Breast epithelium (tissue), 4 donors: ENCODE measurements around the gene ANXA2R. TPM values are rescaled to one million over a fixed set of nuclear protein-coding genes. Genes with fewer than 3 reads are reported as not detected.
A peak's percentile ranks its signal among the peaks of the same experiment; 100 is the strongest.

Source experiments
- DNase-seq, 2 donors: peaks; one replicate each; pipeline ENCODE4 v3.0.0-alpha.2; 2019; ENCODE audit warnings: low spot score in 2 of 2
- H3K27ac ChIP-seq, 2 donors: fragments of 200-600 bp; sonication (generic) in 1 of 2; one replicate each; pipeline ENCODE4 v1.5.1; 2016 to 2019; ENCODE audit warnings: mild to moderate bottlenecking in 1 of 2
- H3K27me3 ChIP-seq, 2 donors: fragments of 200-600 bp; sonication (generic) in 1 of 2; one replicate each; pipeline versions ENCODE4 v1.5.1 to v1.6.0; 2017 to 2019; ENCODE audit warnings: control low read depth in 1 of 2, mild to moderate bottlenecking in 1 of 2
- H3K36me3 ChIP-seq: fragments of 200-600 bp; one replicate; pipeline ENCODE4 v1.5.1; 2019
- H3K4me1 ChIP-seq, 2 donors: fragments of 200-600 bp; sonication (generic); one replicate each; pipeline ENCODE4 v1.5.1; 2016 to 2019; ENCODE audit warnings: control low read depth in 1 of 2
- H3K4me3 ChIP-seq, 3 donors: fragments of 200-600 bp; sonication (generic); 1 replicate in 2 of 3; 2 replicates in 1 of 3; pipeline ENCODE4 v1.5.1; 2016 to 2019; ENCODE audit warnings: mild to moderate bottlenecking in 3 of 3, moderate library complexity in 2 of 3
- H3K9me3 ChIP-seq, 2 donors: fragments of 200-600 bp; sonication (generic) in 1 of 2; one replicate each; pipeline ENCODE4 v1.5.1; 2016 to 2019; ENCODE audit warnings: control low read depth in 1 of 2
- POLR2A ChIP-seq: fragments of 450-650 bp; IDR thresholded peaks from one replicate; pipeline ENCODE4 v1.6.1; 2016; ENCODE audit warnings: antibody characterized with exemption, mild to moderate bottlenecking, moderate library complexity
- POLR2AphosphoS5 ChIP-seq, 3 donors: sonication (generic); formaldehyde crosslinking; IDR thresholded peaks; one replicate each; pipeline ENCODE4 v1.6.1; 2017; ENCODE audit warnings: antibody characterized with exemption in 3 of 3
- intact Hi-C: fragments of 100-400 bp; cut with DNase I; formaldehyde crosslinking; loops from one replicate; pipeline ENCODE4 v1.15.1; 2023; ENCODE audit warnings: low total_unique reads
- total RNA-seq, 3 donors: library from RNA; depleted of rRNA; stranded (reverse); fragments of >200 nt; gene quantifications; one replicate each; pipeline ENCODE4 v1.1.0, GENCODE V29; 2016
- TF ChIP-seq, protein P1 (sequence below), 3 donors: fragments of 450-650 bp; IDR thresholded peaks; one replicate each; pipeline ENCODE4 v1.5.1; 2016 to 2017; ENCODE audit warnings: antibody characterized with exemption in 3 of 3, mild to moderate bottlenecking in 3 of 3, moderate library complexity in 3 of 3

ANXA2R gene
- total RNA-seq, 3 donors from 2014 or later: 3.2 to 5.4 (median 4.6) TPM

DNA sequence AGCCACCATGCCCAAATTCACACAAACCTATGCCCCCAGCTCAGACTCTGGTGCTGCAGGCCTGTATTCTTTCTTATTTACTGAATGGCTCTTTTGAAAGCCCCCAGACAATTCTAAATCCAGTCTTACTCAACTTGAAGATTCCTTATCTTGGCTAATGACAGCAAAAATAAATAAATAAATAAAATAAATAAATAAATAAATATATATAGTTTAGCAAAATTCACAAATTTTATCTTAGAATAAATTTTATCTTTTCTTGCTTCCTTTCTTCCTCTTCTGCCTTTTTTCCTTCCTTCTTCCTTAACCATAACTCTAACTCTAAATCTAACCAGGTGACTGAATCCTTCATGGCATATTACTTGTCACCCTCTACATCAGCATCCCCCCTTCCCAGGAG, 25.6 kb downstream of the ANXA2R start:
- intact Hi-C loops: no loop called here
- H3K4me1 ChIP-seq: no peaks in the 10 kb centered on the region
- no peak for TF ChIP-seq POLR2AphosphoS5 (IDR thresholded peaks at IDR 0.05)
- TF ChIP-seq, protein P1, sequence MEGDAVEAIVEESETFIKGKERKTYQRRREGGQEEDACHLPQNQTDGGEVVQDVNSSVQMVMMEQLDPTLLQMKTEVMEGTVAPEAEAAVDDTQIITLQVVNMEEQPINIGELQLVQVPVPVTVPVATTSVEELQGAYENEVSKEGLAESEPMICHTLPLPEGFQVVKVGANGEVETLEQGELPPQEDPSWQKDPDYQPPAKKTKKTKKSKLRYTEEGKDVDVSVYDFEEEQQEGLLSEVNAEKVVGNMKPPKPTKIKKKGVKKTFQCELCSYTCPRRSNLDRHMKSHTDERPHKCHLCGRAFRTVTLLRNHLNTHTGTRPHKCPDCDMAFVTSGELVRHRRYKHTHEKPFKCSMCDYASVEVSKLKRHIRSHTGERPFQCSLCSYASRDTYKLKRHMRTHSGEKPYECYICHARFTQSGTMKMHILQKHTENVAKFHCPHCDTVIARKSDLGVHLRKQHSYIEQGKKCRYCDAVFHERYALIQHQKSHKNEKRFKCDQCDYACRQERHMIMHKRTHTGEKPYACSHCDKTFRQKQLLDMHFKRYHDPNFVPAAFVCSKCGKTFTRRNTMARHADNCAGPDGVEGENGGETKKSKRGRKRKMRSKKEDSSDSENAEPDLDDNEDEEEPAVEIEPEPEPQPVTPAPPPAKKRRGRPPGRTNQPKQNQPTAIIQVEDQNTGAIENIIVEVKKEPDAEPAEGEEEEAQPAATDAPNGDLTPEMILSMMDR (IDR thresholded peaks at IDR 0.05): no peak

DNA sequence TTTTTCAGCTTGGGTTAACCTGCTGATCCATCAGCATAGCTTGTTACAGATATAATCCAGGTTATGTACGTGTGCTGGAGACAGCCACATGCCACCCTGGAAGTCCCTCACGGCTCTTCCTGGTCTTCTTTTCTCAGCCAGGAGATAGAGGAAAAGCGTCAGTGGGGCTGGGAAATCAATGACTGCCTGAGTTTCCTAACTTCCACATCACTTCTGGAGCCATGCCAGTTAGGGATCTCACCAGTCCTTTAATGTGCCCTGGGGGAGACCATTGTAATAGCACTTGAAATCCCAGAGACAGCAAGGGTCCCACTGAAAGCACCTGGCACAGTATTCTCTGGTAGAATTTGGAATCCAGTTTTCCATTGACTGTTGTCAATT, 29.2 kb downstream of the ANXA2R start:
- H3K27ac ChIP-seq: peak overlapping the region; percentile 80 to 91
- no peak for DNase-seq
- no peaks in the 10 kb centered on the region for H3K4me1 ChIP-seq
- H3K27me3 ChIP-seq: peaks cover 0 to 16% of the 10 kb centered on the region in 2 donors
- intact Hi-C loops: no loop called here
- TF ChIP-seq POLR2A (no peak), POLR2AphosphoS5 (IDR thresholded peaks at IDR 0.05) (no peak)
- TF ChIP-seq, protein P1 (IDR thresholded peaks at IDR 0.05): no peak
- no peak overlapping the region for H3K4me3 ChIP-seq
- H3K36me3 ChIP-seq: no peaks in the 10 kb centered on the region
- no peaks in the 10 kb centered on the region for H3K9me3 ChIP-seq

More for the DNA sequence above, 25.6 kb downstream of the ANXA2R start:
- H3K4me3 ChIP-seq: no peak overlapping the region
- H3K36me3 ChIP-seq: no peaks in the 10 kb centered on the region
- no peak for DNase-seq
- no peaks in the 10 kb centered on the region for H3K9me3 ChIP-seq
- no peak overlapping the region for H3K27ac ChIP-seq
- peaks cover 0 to 14% of the 10 kb centered on the region in 2 donors for H3K27me3 ChIP-seq

DNA sequence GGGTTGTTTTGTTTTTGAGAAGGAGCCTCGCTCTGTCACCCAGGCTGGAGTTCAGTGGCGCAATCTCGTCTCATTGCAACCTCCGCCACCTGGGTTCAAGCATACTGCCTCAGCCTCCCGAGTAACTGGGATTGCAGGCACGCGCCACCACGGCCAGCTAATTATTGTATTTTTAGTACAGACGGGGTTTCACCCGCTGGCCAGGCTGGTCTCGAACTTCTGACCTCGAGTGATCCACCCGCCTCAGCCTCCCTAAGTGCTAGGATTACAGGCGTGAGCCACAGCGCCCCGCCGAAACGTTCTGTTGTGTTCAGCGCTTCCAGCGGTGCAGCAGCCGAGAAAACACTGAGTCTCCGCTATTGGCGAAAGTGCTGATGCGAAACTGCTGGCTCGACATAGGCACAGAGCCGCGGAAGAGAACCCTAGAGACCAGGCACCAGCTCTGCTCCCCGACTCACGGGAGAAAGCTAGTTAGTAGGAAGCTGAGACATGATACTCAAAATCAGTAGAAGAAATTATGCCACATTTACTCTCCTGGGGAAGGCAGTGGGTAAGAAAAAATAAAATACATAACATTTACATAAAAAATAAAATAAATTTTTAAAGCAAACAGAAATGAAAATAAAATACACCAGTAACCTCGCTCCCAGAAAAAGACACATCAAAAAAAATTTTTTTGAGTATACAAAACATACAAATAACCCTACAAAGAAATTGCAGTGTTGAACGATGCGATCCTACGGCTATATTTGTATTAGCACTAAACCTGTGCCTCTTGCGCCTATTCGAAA, 31.6 kb downstream of the ANXA2R start:
- DNase-seq: peak in 1 of 2 donors; percentile 67
- peaks cover 0 to 16% of the 10 kb centered on the region in 2 donors for H3K27me3 ChIP-seq
- H3K27ac ChIP-seq: peak overlapping the region; percentile 80 to 91
- peak overlapping the region; percentile 51 to 62 (median 57) for H3K4me3 ChIP-seq
- intact Hi-C loops: loop anchor here (2.0 kb wide), 1 partner anchor 56 kb away; no protein-coding TSS in a partner anchor
- no peaks in the 10 kb centered on the region for H3K9me3 ChIP-seq
- no peaks in the 10 kb centered on the region for H3K36me3 ChIP-seq
- no peaks in the 10 kb centered on the region for H3K4me1 ChIP-seq
- TF ChIP-seq POLR2AphosphoS5 (IDR thresholded peaks at IDR 0.05): peak; percentile 70 to 76 (median 75)
- peak; percentile 51 for TF ChIP-seq POLR2A
- TF ChIP-seq, protein P1 (IDR thresholded peaks at IDR 0.05): no peak

DNA sequence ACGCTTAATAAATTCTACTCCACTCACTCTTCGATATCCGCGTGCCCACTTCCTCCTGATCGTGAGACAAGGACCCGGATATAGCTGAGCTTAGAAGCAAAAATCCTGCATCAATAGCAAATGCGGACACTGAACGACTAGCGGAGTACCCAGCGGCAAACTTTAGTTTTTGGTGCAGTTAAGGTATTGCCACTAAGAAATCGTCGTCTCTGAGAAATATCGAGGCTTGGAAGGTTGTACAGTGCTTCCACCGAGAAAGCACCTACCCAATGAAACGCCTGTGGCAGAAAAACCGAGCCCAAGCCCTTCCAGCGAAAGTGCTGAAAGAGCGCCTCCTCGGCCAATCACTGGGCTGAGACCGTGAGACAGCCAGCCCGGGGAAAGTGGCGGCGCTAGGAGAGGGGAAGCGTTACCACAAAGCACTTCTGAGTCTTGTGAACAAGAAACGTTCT, 32.2 kb downstream of the ANXA2R start:
- Histone ChIP-seq H3K27ac (peak overlapping the region; percentile 80 to 91), H3K9me3 (no peaks in the 10 kb centered on the region), H3K36me3 (no peaks in the 10 kb centered on the region), H3K4me1 (no peaks in the 10 kb centered on the region), H3K27me3 (peaks cover 0 to 16% of the 10 kb centered on the region in 2 donors), H3K4me3 (peak overlapping the region; percentile 51 to 62 (median 57))
- intact Hi-C loops: loop anchor here (2.0 kb wide), 1 partner anchor 57 kb away; no protein-coding TSS in a partner anchor
- TF ChIP-seq POLR2AphosphoS5 (IDR thresholded peaks at IDR 0.05): peak in 1 of 3 donors; percentile 3
- TF ChIP-seq, protein P1 (IDR thresholded peaks at IDR 0.05): no peak
- no peak for TF ChIP-seq POLR2A
- no peak for DNase-seq

DNA sequence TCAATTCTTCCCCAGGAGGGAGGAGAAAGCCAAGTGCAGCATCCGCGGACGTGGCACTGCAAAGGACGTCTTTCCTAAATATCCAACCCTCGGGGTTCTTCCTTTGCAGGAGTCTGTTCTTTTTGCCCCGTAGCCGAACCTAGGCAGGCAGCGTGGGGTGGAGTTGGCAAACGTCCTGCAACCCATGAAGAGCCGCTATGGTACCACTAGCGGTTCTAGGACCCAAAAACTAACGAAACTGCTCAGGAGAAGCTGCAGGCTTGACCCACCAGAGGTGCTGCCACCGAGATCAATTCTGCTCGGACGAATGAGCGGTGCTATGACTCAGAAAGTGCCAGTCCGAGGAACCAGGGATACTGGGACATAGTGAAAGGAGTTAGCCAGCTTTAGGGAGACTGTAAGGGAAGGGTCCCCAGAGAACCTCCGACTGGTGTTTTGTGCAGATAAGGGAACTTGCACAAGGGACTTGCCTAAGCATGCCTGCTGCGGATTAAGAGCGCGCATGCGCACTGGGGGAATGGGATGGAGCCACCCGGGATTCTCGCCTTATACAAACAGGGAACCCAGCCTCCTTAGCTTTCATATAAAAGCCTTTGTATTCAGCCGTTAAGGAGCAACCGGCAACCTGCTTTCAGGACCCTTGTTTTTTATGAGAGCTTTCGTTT, 32.7 kb downstream of the ANXA2R start:
- intact Hi-C loops: no loop called here
- H3K27me3 ChIP-seq: peaks cover 0 to 16% of the 10 kb centered on the region in 2 donors

More for the DNA sequence above, 32.7 kb downstream of the ANXA2R start:
- TF ChIP-seq POLR2A: no peak
- peak in 2 of 3 donors; percentile 36 for TF ChIP-seq POLR2AphosphoS5 (IDR thresholded peaks at IDR 0.05)
- Histone ChIP-seq H3K4me3 (peak overlapping the region; percentile 51 to 62 (median 57)), H3K4me1 (no peaks in the 10 kb centered on the region), H3K9me3 (no peaks in the 10 kb centered on the region), H3K36me3 (no peaks in the 10 kb centered on the region), H3K27ac (peak overlapping the region; percentile 80 to 91)
- DNase-seq: no peak
